Transverse colon (tissue), 4 donors: ENCODE measurements around the gene PROSER3.

Source experiments
- CTCF ChIP-seq, 5 experiments: fragments of 200-600 bp in 3 of 5; fragments of 450-650 bp in 2 of 5; sonication (generic) in 3 of 5; IDR thresholded peaks; 1 replicate in 2 of 5; 2 replicates in 3 of 5; pipeline ENCODE4 v1.5.1; 2016 to 2017; ENCODE audit warnings: antibody characterized with exemption in 5 of 5, inconsistent platforms in 3 of 5, mild to moderate bottlenecking in 2 of 5, moderate library complexity in 1 of 5
- EP300 ChIP-seq: sonication (generic); formaldehyde crosslinking; IDR thresholded peaks from one replicate; pipeline ENCODE4 v1.6.1; 2017; ENCODE audit warnings: antibody characterized with exemption, low read depth
- POLR2AphosphoS5 ChIP-seq, 3 donors: sonication (generic); formaldehyde crosslinking; IDR thresholded peaks; one replicate each; pipeline ENCODE4 v1.6.1; 2016; ENCODE audit warnings: antibody characterized with exemption in 3 of 3

GRCh38 chr19:35781650-35782049, 23.7 kb downstream of the PROSER3 start:
- no peak for TF ChIP-seq POLR2AphosphoS5 (IDR thresholded peaks at IDR 0.05)
- TF ChIP-seq CTCF (IDR thresholded peaks at IDR 0.05): no peak
- no peak for TF ChIP-seq EP300
